GM13977 (cell line): ENCODE measurements around the gene BARHL1.

ENCODE experiments used
- DNase-seq: peaks from one replicate; pipeline ENCODE4 v3.0.0; 2012; ENCODE audit warnings: low spot score
- CTCF ChIP-seq: IDR thresholded peaks from 2 replicates; pipeline ENCODE4 v1.5.1; 2012; ENCODE audit warnings: mild to moderate bottlenecking, control low read depth; ENCODE audit not compliant: insufficient read depth; ENCODE audit errors: extremely low read depth, missing control alignments
- in situ Hi-C: fragments of 300-500 bp; cut with MboI; formaldehyde crosslinking; loops from one replicate; pipeline ENCODE4 v1.12.0; 2022; ENCODE audit warnings: low sequenced_read_pairs, low pct_unique_long_range_greater_than_20kb, mixed read lengths, inconsistent platforms; ENCODE audit not compliant: unreplicated experiment

BARHL1 gene

DNA sequence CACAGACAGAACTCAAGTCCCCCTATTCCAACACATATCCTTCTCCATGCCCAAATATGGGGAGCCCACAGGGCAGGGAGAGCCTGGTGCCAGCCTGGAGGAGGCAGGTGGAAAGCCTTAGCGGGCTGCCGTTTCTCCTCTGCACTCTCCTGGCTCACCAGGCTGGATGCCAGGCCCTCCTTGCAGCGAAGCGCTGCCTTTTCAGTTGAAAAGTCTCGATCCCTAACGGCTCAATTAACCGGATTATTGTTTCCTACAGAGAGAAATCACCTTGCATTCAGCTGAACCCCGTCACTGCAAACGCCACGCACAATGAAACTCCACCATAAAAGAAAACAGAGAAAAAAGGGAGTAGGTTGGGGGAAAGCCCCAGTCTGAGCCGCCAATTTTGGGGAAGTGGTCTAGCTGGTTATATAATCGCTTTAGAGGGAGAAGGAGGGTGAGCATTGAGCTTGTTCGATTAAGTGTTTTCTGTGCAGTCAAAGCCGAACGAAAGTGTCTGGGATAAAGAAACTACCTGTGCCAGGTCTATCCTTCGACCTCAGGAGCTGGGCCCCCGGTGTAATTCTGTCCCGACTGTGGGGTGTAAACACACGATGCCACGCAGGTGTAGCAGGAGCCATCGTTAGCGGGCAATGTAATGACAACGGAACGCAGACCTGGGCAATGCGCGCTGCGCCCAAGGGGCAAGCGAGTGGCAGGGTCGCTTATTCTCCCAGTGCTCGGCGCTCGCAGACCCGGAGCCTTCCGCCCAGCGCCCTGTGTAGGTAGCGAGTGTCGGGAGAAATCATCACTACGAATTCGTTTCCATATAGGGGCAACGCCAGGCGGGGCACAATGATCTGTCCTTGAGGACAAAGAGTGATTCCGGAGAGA is 3.8 kb downstream of the BARHL1 start:
- no peak for TF ChIP-seq CTCF
- in situ Hi-C loops: no loop called here
- DNase-seq: peak; percentile 58

DNA sequence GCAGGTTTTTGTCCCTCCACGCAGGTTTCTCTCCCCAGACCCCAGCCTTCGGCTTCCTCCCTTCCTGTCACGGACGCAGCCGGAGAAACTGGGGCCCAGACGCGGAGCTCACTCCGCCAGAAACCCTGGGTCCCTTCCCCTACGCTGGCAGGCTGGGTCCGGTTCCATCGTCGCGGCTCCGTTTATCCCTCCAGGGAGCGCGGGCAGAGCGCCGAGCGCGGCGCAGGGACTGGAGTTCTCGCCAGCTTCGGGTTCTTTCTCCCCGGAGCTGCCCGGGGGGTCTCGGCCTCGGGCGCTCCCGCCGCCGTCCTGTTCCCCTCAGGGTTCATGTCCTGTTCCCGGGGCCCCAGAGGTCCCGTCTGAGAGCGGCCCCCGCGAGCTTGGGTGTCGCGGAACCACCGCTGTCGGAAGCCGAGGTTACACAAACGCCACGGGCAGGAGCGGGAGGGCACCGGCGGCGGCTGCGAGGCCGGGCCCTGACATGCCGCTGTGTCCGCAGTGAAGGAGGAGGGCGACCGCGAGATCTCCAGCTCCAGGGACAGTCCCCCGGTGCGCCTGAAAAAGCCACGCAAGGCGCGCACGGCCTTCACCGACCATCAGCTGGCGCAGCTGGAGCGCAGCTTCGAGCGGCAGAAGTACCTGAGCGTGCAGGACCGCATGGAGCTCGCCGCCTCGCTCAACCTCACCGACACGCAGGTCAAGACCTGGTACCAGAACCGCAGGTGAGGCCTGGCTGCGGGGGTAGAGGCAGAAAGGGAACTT is 4.6 kb downstream of the BARHL1 start:
- DNase-seq: no peak
- in situ Hi-C loops: no loop called here
- no peak for TF ChIP-seq CTCF

DNA sequence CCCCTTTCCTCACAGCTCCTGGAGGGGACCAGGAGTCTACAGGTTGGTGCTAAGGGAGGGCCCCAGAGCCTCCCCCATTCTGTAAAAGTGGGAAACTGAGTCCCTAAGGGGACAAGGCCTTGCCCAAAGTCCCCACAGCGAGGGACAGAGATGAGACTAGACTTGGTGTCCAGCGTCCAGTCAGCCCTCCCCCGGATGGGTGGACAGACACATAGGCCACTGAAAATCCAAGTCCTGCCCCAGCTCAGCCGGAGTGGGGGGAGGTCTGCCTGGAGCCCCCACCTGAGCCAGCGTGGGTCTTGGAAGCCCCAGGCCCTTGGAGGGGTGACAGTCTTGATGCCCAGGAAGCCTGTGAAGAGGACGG is 5.2 kb downstream of the BARHL1 start:
- DNase-seq: no peak
- in situ Hi-C loops: no loop called here
- TF ChIP-seq CTCF: no peak

DNA sequence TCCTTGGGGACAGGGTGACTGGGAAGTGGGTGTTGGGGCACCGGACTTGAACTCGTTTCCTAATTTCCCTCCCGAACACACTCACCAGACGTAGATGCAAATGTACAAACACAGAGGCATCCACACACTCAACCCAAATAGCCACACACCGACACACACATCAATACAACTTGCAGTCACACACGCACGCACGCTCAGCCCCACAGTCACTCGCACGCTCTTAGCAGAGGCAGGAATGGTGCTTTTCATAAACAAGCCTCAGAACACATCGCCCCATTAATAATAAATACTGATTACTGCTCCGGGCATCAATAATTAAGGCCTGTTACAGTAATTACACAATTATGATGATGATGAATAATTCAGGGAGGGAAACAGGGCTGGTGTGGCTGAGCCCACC is 5.7 kb downstream of the BARHL1 start:
- DNase-seq: no peak
- TF ChIP-seq CTCF: no peak
- in situ Hi-C loops: no loop called here

GRCh38 chr9:132588501-132589147 is 6.2 kb downstream of the BARHL1 start:
- DNase-seq: no peak
- in situ Hi-C loops: no loop called here
- no peak for TF ChIP-seq CTCF

- in situ Hi-C loops: no loop called here
- peak; percentile 56 for DNase-seq
These were observed 7.0 kb downstream of the BARHL1 start for GRCh38 chr9:132589148-132590036.

More at GRCh38 chr9:132589148-132590036, 7.0 kb downstream of the BARHL1 start:
- TF ChIP-seq CTCF: no peak
